ENCODE data around the gene HYAL3.
"Not testable (repeated sequence)": the region's sequence is repeated elsewhere in the genome, so short reads cannot be mapped to it uniquely, and the experiment has no call there.

The HYAL3 gene

GRCh38 chr3:50254577-50255250, 44.5 kb downstream of the HYAL3 start:
- peak; percentile 14 to 16 for DNase-seq

- no peak for DNase-seq
These were observed 48.0 kb downstream of the HYAL3 start for GRCh38 chr3:50251220-50251619.

- DNase-seq: no peak
These were observed 48.7 kb downstream of the HYAL3 start for GRCh38 chr3:50250514-50250913.

- no peak for DNase-seq
These were observed 49.7 kb downstream of the HYAL3 start for GRCh38 chr3:50249457-50249856.

- DNase-seq: no peak
These were observed 50.8 kb downstream of the HYAL3 start for GRCh38 chr3:50248387-50248786.

- DNase-seq: peak; percentile 84 to 86
These were observed 52.7 kb downstream of the HYAL3 start for GRCh38 chr3:50246517-50246954.

- peak; percentile 88 to 89 for DNase-seq
These were observed 53.2 kb downstream of the HYAL3 start for GRCh38 chr3:50245831-50246516.

- DNase-seq: no peak
These were observed 53.9 kb downstream of the HYAL3 start for GRCh38 chr3:50245251-50245745.

- DNase-seq: not testable (repeated sequence)
These were observed 54.4 kb downstream of the HYAL3 start for GRCh38 chr3:50244813-50245212.

- DNase-seq: no peak
These were observed 55.7 kb downstream of the HYAL3 start for GRCh38 chr3:50243543-50243895.

GRCh38 chr3:50242851-50243542, 56.2 kb downstream of the HYAL3 start:
- DNase-seq: peak; percentile 97
